Measurements from ENCODE around the gene PDHX. TPM values are rescaled to one million over a fixed set of nuclear protein-coding genes. Genes with fewer than 3 reads are reported as not detected.
A peak's percentile ranks its signal among the peaks of the same experiment; 100 is the strongest.
"Not testable (repeated sequence)": the region's sequence is repeated elsewhere in the genome, so short reads cannot be mapped to it uniquely, and the experiment has no call there.

Gene PDHX
- polyA plus RNA-seq = 13.1 TPM

DNA sequence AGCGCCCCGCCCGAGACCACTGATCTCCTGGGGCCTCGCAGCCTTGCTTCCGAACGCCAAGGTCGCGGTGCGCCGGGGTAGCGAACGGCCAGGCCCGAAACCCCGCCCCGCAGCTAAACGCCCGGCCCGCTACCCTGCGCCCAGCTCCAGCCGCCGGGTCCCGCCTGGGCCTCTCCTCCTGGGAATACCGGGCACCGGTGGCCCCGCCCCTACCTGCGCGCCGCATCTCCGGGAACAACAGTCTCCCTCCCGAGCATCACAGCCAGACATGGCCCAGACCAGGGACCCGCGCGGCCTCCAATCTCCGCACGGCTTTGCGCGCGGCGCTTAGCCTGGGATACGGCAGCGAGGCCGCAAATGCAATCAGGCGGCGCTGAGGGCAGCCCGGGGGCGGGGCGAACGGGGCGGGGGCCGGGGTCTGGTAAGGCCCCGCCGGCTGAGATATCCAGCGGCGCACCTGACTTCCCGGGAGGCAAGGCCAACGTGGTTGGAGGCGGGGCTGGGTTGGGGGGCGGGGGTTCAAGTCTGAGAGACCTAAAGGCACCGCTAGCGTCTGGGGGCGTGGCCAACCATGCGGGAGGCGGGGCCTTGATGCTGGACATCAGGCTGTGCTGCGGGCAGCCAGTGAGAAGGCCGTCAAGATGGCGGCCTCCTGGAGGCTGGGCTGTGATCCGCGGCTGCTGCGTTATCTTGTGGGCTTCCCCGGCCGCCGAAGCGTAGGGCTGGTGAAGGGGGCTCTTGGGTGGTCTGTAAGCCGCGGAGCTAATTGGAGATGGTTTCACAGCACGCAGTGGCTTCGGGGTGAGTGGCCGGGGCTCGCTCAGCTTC is at the start of gene PDHX, which contains the start of gene APIP:
Gene PDHX (plus strand): TSS at position 604 of the 828 bp plus-strand sequence. CDS start 38 bp downstream, at position 642.
Gene APIP (minus strand): TSS at position 365 of the 828 bp plus-strand sequence. CDS start 95 bp downstream, at position 270.
- Mint-ChIP-seq H3K4me1 (peaks cover 12 to 31% (median 31%) of the 10 kb centered on the region in 3 donors), H3K36me3 (peaks cover 5% of the 10 kb centered on the region), H3K27me3 (no peaks in the 10 kb centered on the region), H3K9me3 (no peaks in the 10 kb centered on the region), H3K27ac (peak within 1 kb of the TSS; percentile 82 to 96 (median 91)), H3K4me3 (peak within 1 kb of the TSS; percentile 88 to 98 (median 94))

DNA sequence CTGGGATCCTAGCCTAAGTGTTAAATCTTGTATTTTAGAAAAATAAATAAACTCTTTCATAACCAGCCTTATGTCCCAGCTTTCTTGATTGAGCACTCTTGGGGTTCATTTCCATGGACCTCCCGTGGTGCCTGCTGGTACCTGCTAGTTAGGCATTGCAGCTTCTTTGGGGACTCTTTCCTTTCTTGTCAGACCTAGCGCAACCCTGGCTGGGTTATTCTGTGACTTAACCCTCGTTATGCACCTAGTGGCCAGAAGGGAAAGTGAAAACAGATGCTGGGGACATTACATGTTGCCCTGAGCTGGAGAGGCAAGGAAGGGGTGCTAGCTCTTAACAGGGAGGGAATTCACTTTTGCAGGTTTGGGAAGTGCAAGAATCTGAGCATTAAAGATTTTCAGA is 47.0 kb upstream of the PDHX start:
- H3K27ac Mint-ChIP-seq = no peak overlapping the region
- H3K27me3 Mint-ChIP-seq = no peaks in the 10 kb centered on the region
- no peak overlapping the region for H3K4me3 Mint-ChIP-seq
- no peaks in the 10 kb centered on the region for H3K9me3 Mint-ChIP-seq
- H3K36me3 Mint-ChIP-seq = peaks cover 1% of the 10 kb centered on the region
- H3K4me1 Mint-ChIP-seq = peaks cover 1 to 3% (median 2%) of the 10 kb centered on the region in 3 donors

DNA sequence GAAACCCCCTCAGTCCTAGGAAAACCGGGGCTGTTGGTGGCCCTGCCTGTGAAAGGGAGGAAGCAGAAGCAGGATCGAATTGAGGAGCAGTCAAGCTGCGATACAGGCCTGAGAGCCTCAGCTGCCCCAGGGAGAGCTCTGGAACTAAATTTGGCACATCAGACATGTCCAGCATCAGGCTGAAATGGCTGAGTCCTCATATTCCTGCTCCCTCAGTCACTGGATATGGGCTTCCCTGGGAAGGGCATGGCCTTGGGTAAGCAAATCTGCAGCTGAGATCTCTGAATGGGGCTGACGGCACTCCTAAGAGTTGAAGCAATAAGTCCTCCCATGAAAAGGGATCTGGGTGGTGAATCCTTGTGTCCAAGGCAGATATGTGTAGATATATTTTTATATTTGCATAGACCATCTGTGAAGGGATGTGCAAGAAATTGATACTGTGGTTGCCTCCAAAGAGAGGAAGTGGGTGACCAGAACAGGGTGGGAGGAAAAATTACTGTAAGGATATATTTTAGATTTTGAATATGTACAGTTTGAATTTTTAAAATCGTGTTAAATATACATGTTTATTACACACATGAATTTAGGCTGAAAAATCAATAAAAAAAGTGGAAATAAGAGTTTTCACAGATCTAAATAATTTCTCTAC is 45.7 kb upstream of the PDHX start:
- Mint-ChIP-seq H3K9me3 (no peaks in the 10 kb centered on the region), H3K4me3 (no peak overlapping the region), H3K27me3 (no peaks in the 10 kb centered on the region), H3K27ac (no peak overlapping the region), H3K36me3 (peaks cover 1% of the 10 kb centered on the region), H3K4me1 (no peaks in the 10 kb centered on the region)

DNA sequence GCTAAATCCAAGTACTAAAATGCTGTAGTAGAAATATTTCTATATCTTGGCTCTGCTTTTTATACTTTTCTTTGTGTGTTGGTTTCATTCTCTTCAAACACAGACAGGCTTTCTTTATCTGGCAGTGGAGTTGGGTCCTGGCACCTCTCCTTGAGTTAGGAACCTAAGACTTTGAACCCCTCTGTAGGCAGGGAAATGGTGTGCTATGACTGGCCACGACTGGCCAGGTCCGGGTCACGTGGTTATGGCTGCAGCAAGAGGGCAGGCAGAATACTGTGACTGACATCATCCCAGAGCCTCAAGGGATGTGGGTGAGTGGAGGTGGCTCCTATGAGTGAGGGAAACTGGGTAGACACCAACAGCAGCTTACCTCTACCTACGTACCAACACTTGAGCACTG is 42.2 kb upstream of the PDHX start:
- Mint-ChIP-seq H3K27ac (no peak overlapping the region), H3K4me3 (peak overlapping the region in 1 of 4 donors; percentile 47), H3K4me1 (no peaks in the 10 kb centered on the region), H3K36me3 (peaks cover 1% of the 10 kb centered on the region), H3K9me3 (no peaks in the 10 kb centered on the region), H3K27me3 (no peaks in the 10 kb centered on the region)

DNA sequence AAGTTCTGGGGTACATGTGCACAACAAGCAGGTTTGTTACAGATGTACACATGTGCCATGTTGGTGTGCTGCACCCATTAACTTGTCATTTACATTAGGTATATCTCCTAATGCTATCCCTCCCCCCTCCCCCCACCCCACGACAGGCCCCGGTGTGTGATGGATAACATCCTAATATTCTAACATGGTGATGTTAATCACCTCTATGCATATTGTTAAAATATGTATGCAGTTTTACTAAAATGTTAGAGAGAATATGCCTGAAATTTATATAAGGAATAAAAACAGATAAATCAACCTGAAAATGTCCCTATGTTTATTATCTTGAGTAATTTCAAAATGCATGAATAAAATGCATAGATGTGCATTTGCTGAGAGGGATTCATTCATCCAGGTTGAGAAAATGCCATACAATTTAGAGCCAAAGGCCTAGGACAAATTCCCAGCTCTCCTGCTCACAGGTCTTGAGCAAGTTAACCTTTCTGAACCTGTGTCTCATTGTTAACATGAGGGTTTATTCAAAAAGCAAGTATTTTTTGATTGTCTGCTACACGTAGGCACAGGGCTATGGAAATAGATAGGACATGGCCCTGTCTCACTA is 38.9 kb upstream of the PDHX start:
- Mint-ChIP-seq H3K36me3 (peaks cover 3% of the 10 kb centered on the region), H3K4me1 (no peaks in the 10 kb centered on the region), H3K27ac (no peak overlapping the region), H3K27me3 (no peaks in the 10 kb centered on the region), H3K9me3 (no peaks in the 10 kb centered on the region), H3K4me3 (no peak overlapping the region)

DNA sequence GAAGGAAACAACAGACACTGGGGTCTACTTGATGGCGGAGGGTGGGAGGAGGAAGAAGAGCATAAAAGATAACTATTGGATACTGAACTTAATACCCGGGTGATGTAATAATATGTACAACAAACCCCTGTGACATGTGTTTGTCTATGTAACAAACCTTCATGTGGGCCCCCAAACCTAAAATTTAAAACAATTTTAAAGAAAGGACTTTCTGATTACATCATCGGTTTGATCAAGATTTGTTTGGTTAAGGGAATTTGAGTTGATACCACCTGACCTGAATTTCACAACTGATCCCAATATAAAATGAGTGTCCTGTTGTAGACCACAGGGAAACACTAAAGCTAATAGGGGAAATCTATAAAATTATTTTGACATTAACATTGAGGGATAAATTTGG is 34.5 kb upstream of the PDHX start:
- H3K4me3 Mint-ChIP-seq = no peak overlapping the region
- H3K27ac Mint-ChIP-seq = no peak overlapping the region
- H3K27me3 Mint-ChIP-seq = no peaks in the 10 kb centered on the region
- H3K9me3 Mint-ChIP-seq = no peaks in the 10 kb centered on the region
- no peaks in the 10 kb centered on the region for H3K4me1 Mint-ChIP-seq
- H3K36me3 Mint-ChIP-seq = peaks cover 13% of the 10 kb centered on the region

DNA sequence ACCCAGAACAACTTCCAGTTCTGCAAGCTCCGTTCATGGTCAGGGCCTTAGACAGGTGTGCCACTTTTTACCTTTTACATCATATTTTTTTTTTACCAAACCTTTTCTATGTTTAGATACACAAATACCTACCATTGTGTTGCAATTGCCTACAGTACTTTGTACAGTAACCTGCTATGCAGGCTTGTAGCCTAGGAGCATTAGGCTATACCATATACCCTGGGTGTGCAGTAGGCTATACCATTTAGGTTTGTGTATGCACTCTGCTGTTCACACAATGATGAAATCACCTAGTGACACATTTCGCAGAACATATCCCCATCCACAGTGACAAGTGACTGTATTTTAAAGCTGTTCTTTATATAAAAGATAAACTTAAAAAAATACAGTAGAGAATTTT is 29.8 kb upstream of the PDHX start:
- H3K27me3 Mint-ChIP-seq = no peaks in the 10 kb centered on the region
- H3K36me3 Mint-ChIP-seq = peaks cover 14% of the 10 kb centered on the region
- H3K4me3 Mint-ChIP-seq = no peak overlapping the region
- no peak overlapping the region for H3K27ac Mint-ChIP-seq
- no peaks in the 10 kb centered on the region for H3K9me3 Mint-ChIP-seq
- H3K4me1 Mint-ChIP-seq = no peaks in the 10 kb centered on the region

DNA sequence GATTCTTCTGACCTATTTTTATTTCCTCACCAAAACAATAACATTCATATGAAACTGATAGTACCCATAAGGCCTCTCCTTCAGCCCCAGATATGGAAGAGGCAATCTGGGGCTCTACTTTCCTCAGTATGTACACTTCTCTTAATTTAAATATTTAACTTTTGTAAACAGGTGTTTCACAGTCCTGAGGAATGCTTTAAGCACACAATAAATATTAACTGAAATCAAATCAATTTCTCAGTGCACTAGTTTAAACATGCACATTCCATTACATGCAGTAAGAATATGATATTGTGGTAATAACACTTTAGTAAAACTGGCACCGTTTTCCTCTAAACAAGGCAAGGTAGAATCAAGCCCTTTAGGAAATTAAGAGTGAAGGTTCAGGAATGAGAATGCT is 29.2 kb upstream of the PDHX start:
- H3K4me3 Mint-ChIP-seq = no peak overlapping the region
- no peaks in the 10 kb centered on the region for H3K9me3 Mint-ChIP-seq
- H3K27me3 Mint-ChIP-seq = no peaks in the 10 kb centered on the region
- H3K4me1 Mint-ChIP-seq = no peaks in the 10 kb centered on the region
- H3K36me3 Mint-ChIP-seq = peaks cover 13% of the 10 kb centered on the region
- no peak overlapping the region for H3K27ac Mint-ChIP-seq

DNA sequence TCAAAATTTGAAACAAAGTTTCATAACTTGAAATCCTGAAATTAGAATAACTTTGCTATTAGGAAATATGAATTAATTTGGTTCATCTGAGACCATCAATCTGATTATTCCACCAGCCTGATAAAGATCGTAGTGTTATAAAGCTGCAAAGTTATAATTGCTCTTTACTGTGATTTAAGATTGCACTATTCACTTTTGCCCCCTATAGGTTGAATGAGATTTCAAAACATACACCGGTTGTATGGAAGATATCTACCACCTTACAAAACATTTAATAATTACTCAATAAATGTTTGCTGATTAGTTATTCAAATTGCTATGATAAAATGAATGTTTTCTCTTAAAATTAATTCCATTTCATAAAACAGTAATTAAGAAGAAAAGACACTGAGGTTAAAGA is 26.3 kb upstream of the PDHX start:
- Mint-ChIP-seq H3K36me3 (peaks cover 6% of the 10 kb centered on the region), H3K27me3 (no peaks in the 10 kb centered on the region), H3K27ac (no peak overlapping the region), H3K4me3 (no peak overlapping the region), H3K4me1 (no peaks in the 10 kb centered on the region), H3K9me3 (no peaks in the 10 kb centered on the region)

DNA sequence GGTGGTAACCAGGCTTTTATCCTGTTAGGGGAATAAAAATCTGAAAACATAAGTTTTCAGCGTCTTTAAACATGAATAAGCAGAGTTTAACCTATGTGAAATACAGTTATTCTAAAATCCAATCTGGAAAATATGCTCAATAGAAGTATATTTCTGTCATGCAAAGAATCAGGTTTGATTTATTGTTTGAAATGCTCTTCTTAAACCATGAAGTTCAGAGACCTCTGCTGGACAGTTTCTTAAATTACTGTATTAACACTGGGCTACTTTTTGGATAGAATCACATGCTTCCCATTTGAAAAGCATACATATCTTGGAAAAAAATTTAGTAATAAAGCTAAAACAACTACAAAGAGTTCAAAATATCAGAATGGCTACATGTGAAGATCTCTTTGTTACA is 25.6 kb upstream of the PDHX start:
- Mint-ChIP-seq H3K27ac (no peak overlapping the region), H3K36me3 (peaks cover 5% of the 10 kb centered on the region), H3K4me1 (no peaks in the 10 kb centered on the region), H3K4me3 (no peak overlapping the region), H3K9me3 (no peaks in the 10 kb centered on the region), H3K27me3 (no peaks in the 10 kb centered on the region)

DNA sequence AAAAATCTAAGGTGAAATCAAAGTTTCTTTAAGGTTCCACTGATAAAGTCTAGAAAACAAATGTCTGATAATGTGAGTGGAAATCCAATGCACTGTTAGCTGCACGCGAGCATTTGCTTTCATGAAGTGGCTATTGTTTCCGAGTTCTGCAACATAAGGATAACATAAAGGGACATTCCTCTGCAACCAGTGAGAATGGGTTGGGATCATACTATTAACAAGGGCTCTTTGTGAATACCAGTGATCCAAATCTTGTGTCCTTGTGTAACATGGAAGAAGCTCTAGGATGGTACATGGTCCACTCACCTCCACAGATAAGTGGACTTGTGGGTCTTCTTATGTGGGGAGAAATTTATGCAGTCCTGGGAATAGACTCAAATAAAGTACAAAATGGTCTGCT is 24.8 kb upstream of the PDHX start:
- Mint-ChIP-seq H3K4me1 (no peaks in the 10 kb centered on the region), H3K4me3 (no peak overlapping the region), H3K36me3 (peaks cover 7% of the 10 kb centered on the region), H3K9me3 (peaks cover 0 to 5% (median 2%) of the 10 kb centered on the region in 3 donors), H3K27ac (no peak overlapping the region), H3K27me3 (no peaks in the 10 kb centered on the region)

DNA sequence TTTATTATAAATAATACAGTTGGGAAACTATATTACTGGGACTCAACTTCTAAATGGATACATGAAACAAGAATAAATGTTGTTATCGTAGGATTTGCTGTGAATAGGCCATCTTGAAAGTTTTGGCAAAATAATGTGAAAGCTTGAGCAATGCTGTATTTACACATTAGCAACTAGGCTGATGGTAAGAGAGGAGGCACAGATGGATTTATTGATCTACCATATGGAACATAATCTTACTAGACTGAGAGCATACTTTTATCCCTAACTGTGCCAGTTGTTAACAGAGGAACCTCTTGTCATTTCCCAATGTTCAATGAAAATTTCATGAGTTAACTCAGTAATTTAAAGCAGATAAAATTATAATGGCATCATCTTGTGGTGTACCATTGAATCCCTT is 23.0 kb upstream of the PDHX start:
- H3K9me3 Mint-ChIP-seq = peaks cover 3 to 11% (median 3%) of the 10 kb centered on the region in 3 donors
- H3K27me3 Mint-ChIP-seq = no peaks in the 10 kb centered on the region
- no peak overlapping the region for H3K4me3 Mint-ChIP-seq
- no peak overlapping the region for H3K27ac Mint-ChIP-seq
- no peaks in the 10 kb centered on the region for H3K4me1 Mint-ChIP-seq
- peaks cover 4% of the 10 kb centered on the region for H3K36me3 Mint-ChIP-seq

DNA sequence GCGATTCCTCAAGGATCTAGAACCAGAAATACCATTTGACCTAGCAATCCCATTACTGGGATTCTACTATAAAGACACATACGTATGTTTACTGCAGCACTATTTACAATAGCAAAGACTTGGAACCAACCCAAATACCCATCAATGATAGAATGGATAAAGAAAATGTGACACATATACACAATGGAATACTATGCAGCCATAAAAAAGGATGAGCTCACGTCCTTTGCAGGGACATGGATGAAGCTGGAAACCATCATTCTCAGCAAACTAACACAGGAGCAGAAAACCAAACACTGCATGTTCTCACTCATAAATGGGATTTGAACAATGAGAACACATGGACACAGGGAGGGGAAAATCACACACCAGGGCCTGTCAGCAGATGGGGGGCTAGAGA is 20.2 kb upstream of the PDHX start:
- peaks cover 6 to 16% (median 14%) of the 10 kb centered on the region in 3 donors for H3K9me3 Mint-ChIP-seq
- not testable (repeated sequence) for H3K4me3 Mint-ChIP-seq, H3K27ac Mint-ChIP-seq

DNA sequence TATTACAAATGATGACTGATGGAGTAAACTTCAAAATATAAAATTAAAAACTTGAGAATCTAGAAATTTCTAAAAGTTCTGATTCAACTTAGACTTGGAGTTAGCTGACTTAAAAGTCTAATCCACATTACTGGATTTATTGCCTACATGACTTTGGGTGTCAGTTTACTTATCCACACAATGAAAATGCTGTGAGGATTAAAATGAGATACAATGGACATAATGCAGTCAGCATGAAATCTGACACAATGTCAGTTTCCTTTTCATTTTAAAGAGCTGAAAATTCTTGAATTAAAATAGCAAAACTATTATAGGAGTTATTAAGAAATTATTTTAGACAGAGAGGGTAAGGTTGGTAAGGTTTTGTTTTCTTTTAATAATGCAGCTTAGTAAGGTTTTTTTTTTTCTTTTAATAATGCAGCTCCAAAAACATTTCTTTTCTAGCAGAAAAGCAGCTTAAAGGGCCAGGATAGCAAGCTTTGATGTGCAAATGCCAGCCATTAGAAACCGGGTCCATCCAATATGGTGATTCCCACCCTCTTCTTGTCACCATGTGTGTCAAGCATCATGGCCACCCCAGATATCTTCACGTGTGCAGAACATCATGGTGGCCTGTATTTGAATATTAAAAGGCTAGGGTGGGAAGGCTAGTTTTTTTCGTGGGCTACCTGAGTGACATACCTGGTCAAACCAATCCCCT is 19.1 kb upstream of the PDHX start:
- Mint-ChIP-seq H3K36me3 (peaks cover 6% of the 10 kb centered on the region), H3K4me3 (no peak overlapping the region), H3K27ac (no peak overlapping the region), H3K9me3 (peaks cover 6 to 19% (median 14%) of the 10 kb centered on the region in 3 donors), H3K27me3 (no peaks in the 10 kb centered on the region), H3K4me1 (no peaks in the 10 kb centered on the region)

More for the DNA sequence above, 20.2 kb upstream of the PDHX start:
- not testable (repeated sequence) for H3K4me1 Mint-ChIP-seq, H3K36me3 Mint-ChIP-seq, H3K27me3 Mint-ChIP-seq

DNA sequence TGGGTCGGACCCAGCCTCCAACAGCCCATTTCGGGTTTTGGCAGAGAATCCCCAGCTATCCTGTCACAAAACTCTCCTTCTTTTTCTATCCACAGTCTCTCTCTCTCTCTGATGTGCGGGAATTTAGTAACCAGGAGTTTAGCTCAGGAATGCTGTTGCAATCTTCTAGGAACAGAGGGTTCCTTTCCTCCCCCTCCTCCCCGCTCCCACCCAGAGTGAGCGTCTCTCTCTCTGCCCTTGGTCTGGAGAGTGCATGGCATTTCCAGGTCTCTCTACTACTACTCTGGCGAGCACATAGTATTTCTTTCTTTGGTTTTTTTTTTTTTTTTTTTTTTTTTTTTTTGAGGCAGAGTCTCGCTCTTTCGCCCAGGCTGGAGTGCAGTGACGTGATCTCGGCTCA is 17.9 kb upstream of the PDHX start:
- no peaks in the 10 kb centered on the region for H3K4me1 Mint-ChIP-seq
- H3K9me3 Mint-ChIP-seq = peaks cover 6 to 19% (median 14%) of the 10 kb centered on the region in 3 donors
- H3K36me3 Mint-ChIP-seq = peaks cover 7% of the 10 kb centered on the region
- peak overlapping the region in 1 of 3 donors; percentile 52 for H3K27ac Mint-ChIP-seq
- H3K27me3 Mint-ChIP-seq = no peaks in the 10 kb centered on the region
- no peak overlapping the region for H3K4me3 Mint-ChIP-seq
